ENCODE results near the gene ROCK1.

- TF ChIP-seq, protein P1, sequence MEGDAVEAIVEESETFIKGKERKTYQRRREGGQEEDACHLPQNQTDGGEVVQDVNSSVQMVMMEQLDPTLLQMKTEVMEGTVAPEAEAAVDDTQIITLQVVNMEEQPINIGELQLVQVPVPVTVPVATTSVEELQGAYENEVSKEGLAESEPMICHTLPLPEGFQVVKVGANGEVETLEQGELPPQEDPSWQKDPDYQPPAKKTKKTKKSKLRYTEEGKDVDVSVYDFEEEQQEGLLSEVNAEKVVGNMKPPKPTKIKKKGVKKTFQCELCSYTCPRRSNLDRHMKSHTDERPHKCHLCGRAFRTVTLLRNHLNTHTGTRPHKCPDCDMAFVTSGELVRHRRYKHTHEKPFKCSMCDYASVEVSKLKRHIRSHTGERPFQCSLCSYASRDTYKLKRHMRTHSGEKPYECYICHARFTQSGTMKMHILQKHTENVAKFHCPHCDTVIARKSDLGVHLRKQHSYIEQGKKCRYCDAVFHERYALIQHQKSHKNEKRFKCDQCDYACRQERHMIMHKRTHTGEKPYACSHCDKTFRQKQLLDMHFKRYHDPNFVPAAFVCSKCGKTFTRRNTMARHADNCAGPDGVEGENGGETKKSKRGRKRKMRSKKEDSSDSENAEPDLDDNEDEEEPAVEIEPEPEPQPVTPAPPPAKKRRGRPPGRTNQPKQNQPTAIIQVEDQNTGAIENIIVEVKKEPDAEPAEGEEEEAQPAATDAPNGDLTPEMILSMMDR (IDR thresholded peaks at IDR 0.05) = no peak
- TF ChIP-seq POLR2A (IDR thresholded peaks at IDR 0.05) = no peak
Measured at GRCh38 chr18:21004726-21005125, 106.9 kb downstream of the ROCK1 start.
